GM13976 (cell line): ENCODE measurements around the gene SLIT3.

Experiments
- DNase-seq: peaks from one replicate; pipeline ENCODE4 v3.0.0; 2012; ENCODE audit warnings: low spot score
- in situ Hi-C: fragments of 300-500 bp; cut with MboI; formaldehyde crosslinking; loops from one replicate; pipeline ENCODE4 v1.12.0; 2022; ENCODE audit warnings: low sequenced_read_pairs, mixed read lengths, inconsistent platforms; ENCODE audit not compliant: unreplicated experiment
- TF ChIP-seq, protein P1 (sequence below): IDR thresholded peaks from 2 replicates; pipeline ENCODE4 v1.5.1; 2012; ENCODE audit warnings: borderline replicate concordance, mild to moderate bottlenecking; ENCODE audit not compliant: insufficient read depth; ENCODE audit errors: extremely low read depth, missing control alignments, control extremely low read depth

Gene SLIT3

DNA sequence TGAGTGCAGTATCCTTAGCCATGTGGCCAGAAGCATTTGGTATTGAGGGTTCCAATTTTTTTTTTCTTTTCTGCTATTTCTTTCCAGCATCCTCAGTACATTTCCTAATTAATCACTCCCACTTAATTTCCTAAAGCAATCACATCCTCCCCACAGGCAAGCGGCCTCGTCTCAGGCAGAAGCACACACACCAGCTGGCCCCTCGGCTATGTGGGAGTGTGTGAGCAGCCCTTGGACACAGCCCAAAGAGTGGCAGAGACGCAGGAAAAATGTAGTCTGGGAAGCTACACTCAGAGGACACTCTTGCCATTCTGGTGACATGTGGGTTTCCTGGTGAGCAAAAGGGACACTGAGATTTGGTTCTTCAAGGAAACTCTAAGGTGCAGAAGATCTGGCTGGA, 20.7 kb downstream of the SLIT3 start:
- TF ChIP-seq, protein P1, sequence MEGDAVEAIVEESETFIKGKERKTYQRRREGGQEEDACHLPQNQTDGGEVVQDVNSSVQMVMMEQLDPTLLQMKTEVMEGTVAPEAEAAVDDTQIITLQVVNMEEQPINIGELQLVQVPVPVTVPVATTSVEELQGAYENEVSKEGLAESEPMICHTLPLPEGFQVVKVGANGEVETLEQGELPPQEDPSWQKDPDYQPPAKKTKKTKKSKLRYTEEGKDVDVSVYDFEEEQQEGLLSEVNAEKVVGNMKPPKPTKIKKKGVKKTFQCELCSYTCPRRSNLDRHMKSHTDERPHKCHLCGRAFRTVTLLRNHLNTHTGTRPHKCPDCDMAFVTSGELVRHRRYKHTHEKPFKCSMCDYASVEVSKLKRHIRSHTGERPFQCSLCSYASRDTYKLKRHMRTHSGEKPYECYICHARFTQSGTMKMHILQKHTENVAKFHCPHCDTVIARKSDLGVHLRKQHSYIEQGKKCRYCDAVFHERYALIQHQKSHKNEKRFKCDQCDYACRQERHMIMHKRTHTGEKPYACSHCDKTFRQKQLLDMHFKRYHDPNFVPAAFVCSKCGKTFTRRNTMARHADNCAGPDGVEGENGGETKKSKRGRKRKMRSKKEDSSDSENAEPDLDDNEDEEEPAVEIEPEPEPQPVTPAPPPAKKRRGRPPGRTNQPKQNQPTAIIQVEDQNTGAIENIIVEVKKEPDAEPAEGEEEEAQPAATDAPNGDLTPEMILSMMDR, result no peak
- in situ Hi-C loops, result no loop called here
- DNase-seq, result no peak

DNA sequence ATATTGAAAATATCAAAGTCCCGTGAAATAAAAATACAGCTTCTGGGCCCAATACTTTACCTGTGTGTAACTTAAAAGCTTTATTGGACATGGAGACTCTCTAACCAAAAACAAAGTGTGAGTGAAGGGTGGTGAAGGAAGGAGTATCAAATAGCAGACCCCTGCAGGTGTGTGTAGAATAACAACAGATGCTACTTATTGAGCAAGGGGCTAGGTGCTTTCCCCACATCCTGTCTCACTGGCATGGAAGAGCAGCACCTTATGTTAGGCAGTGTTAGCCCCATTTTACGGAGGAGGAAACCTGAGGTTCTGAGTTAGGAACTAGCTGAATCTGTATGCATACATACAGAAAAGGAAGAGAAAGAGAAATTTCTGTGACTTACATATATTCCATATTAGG, 21.8 kb downstream of the SLIT3 start:
- TF ChIP-seq, protein P1, result no peak
- in situ Hi-C loops, result no loop called here
- DNase-seq, result no peak

DNA sequence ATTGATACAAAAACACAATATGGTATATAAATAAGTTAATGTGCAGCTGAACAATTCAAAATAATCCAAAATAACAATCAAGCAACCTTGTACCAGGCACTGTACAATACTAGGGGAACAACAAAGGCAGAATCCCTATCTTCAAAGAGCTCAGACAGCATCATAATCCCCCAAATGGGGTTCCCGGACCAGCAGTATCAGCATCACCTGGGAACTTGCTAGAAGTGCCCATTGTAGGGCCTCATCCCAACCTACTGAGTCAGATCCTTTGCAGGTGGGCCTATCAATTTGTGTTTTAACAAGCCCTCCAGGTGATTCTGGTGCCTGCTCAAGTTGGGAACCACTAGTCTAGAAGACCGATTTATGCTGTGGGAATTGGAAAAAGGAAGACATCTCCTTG, 27.1 kb downstream of the SLIT3 start:
- in situ Hi-C loops, result no loop called here
- DNase-seq, result no peak
- TF ChIP-seq, protein P1, result no peak

DNA sequence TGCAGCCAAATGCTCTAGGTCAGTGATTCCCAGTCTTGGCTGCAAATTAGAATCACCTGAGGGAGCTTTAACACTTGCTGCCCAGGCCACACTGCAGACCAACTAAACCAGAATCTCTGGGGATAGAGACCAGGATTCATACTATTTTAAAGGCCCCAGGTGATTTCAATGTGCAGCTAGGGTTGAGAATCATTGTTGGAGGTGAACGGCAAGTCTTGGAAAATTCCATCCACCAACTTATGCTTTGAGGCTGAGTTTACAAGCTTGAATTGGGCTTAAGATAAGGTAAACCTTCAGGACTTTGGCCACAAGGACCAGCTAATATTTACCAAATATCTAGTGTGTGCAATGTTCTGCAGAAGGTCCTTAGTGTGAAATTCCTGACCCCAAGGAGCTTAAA, 27.5 kb downstream of the SLIT3 start:
- in situ Hi-C loops, result no loop called here
- TF ChIP-seq, protein P1, result no peak
- DNase-seq, result no peak

DNA sequence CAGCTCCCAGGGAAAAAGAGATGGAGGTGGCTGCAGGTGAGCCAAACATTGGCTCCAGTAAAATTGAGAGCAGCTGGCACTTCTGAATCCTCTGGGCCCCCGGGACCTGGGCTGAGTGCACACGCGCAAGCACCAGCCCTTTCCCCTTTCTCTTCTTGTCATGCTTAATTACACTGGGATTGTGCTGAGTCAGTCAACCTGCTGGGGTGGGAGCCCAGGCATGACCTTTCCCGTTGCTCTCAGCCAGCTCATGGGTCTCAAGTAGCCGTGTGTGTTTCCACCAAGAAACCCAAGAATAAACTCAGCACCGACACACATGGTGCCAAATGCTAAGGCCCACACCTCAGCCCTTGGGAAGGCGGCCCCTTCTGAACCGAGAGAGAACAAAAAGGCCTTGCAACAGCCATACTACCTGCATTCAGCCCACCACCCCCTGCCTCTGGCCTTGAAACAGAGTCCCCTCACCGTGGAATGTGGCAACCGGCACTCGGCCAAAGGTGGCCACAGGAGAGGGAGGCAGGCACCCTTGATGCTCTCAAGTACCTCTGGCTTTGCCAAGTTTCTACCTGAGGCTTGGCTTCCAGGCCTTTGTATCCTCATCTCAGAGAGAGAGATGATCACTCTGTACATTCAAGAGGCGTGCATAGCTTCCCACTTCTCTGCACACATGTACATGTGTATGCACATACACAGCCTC, 28.1 kb downstream of the SLIT3 start:
- no peak for DNase-seq
- in situ Hi-C loops, result no loop called here

DNA sequence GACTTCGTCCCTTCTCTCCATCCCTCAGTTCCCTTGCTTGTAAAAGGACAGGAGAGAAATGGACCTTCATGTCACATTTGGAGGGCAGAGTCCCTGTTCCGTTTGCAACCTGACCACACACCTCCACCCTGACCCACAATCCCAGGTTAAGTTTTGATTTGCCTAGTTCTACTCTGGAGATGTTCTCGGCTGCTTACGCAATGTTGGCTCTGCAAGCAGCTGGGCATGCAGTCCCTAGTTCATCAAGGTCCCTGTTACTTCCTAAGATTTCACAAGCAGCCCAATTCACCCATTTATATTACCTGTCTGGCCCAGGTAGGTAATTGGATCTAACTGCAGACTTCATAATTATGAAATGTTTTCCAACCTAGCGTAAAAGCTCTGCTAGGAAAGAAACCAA, 28.8 kb downstream of the SLIT3 start:
- no peak for DNase-seq
- in situ Hi-C loops, result no loop called here
- TF ChIP-seq, protein P1, result no peak

More for the DNA sequence above, 28.1 kb downstream of the SLIT3 start:
- TF ChIP-seq, protein P1, result no peak

DNA sequence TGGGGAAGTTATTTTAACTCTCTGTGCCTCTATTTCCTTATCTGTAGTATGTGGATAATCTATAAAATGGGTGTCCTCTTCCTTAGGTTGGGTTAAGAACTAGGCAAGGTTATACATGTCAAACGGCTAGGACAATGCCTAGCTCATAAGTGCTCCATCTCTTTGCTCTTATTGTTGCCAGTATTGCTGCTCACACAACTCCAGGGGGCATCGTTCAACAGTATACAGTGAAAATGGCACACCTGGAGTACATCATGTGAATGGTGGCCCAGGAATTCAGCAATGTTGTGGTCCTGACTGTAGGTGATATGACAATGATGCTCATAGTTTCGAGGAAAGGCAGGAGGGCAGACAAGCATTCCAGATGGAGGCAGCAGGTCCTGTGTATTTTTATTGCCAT, 30.1 kb downstream of the SLIT3 start:
- no peak for DNase-seq
- TF ChIP-seq, protein P1, result no peak
- in situ Hi-C loops, result no loop called here
